GM21723 (cell line): Measurements from ENCODE around the gene HPCAL4.

ENCODE experiments used
- ATAC-seq: cut with Tn5 transposase; IDR thresholded peaks from one replicate; pipeline ENCODE4 v1.9.1; 2021; ENCODE audit warnings: mild to moderate bottlenecking, moderate library complexity; ENCODE audit not compliant: unreplicated experiment

HPCAL4 gene

DNA sequence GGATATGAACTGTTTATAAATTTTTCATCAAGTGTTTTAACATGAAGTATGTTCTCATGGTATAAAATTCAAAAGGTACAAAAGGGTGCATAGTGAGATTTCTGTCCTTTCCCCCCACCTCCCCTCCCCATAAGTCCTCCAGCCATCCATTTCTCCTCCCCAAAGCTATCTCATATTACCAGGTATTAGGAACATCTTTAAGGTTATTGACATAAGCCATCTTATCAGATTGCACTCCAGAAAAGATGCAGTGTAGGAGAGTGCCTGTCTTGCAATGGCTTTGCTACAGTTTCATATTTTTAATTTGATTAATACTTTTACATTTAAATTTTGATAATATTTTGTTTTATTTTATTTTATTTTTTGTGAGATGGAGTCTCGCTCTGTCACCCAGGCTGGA lies 13.5 kb upstream of the HPCAL4 start:
- ATAC-seq, result no peak

DNA sequence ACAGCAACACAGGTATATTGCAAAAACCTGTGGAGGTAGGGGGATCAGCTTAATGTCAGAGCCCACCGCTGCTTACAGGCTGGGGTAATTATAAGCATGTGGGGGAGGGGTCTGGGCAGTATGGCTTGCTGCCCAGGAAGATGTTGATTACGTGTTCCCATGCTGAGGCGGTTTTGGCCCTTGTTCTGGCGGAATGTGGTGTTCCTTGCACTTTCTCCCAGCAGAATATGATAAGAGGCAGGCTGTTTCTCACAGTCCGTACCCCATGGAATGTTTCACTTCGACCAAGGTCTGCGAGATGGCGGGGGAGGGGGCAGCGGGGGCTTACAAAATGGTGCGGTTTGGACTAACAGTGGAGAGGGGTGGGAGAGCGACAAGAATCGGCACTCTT lies 9.8 kb upstream of the HPCAL4 start:
- no peak for ATAC-seq

DNA sequence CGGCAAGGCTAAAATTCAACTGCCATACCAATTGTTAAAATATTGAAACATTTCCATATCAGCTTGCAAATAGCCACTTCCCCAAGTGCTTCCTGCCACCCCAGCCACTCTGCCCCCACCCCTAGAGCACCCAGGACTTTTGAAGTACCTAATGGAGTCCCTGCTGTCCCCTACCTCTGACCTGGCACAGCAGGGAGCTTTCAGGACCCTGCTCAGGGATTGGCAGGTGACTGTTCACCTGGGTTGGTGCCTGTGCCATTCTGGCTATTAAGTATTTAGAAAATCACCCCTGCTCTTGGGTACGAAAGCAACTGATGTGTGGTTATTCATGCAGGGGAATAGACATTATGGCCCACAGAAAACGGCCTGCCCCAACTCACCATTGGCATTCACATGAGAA lies 9.1 kb upstream of the HPCAL4 start:
- ATAC-seq, result no peak

DNA sequence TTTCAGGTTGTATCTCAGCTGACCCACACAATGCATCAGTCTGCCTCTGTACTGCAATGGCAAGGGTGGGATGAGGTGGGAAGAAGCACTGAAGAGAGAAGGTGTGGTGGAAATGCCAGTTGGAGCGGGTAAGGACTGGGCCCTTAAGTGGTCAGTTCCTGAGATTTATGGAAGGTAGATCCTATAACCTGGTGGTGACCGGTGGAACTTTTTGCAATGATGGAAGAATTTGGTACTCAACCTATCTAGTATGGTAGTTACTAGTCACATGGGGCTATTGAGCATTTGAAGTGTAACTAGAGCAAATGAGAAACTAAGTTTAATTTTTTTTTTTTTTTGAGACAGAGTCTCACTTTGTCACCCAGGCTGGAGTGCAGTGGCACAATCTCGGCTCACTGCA lies 8.2 kb upstream of the HPCAL4 start:
- no peak for ATAC-seq

DNA sequence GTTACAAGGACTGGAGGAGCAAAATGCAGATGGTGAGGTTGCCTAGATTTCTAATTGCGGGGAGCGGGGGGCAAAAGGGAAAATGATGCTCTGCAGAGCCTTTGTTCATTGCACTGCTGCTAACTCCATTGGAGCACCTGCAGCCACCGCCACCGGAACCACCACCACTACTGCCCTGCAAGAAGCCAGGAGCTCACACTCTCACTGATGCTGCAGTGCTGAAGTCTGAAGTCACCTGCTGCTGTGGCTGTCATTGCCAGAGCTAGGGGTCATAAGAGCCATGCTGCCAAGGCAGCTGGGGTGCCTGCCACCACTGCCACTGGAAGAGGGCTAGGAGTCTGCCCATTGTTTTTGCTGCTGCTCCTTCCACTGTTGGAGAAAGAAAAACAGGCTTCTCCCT lies 7.3 kb upstream of the HPCAL4 start:
- no peak for ATAC-seq

DNA sequence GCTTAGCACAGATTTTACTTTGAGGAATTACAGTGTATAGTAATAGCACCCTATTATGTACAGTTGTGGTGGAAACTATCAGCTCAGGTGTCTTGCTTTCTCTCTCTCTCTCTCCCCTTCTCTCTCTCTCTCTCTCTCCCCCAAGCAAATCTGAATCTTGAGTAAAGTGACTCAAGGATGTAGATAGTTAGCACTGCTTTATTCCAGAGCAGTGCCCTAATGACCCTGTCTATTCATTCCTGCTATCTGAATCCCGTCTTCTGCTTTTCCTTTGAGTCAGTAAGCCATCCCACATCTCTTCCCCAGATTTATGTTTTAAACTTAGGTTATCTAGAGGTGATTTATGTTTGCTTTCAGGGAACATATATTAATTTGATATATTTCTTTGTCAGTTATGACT lies 5.2 kb upstream of the HPCAL4 start:
- ATAC-seq, result no peak

DNA sequence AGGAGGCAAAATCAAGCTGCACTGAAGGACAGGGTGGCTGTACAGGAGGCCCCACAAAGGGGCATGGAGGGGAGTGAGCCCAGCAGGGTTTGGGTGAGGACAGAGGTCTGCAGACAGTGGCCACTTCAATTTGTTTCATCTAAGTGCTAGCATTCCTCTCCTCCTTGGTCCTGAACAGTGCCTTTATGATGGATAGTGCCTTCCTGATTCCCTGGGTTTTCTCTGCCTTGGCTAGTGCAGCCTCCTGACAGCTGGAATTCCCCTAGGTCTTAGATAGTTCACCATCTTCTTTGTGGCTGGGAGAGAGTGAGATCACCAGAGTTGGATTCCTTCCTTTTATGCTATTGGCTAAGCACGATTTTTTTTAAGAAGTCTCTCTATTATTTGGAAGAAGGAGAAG lies 3.8 kb upstream of the HPCAL4 start:
- ATAC-seq, result no peak

DNA sequence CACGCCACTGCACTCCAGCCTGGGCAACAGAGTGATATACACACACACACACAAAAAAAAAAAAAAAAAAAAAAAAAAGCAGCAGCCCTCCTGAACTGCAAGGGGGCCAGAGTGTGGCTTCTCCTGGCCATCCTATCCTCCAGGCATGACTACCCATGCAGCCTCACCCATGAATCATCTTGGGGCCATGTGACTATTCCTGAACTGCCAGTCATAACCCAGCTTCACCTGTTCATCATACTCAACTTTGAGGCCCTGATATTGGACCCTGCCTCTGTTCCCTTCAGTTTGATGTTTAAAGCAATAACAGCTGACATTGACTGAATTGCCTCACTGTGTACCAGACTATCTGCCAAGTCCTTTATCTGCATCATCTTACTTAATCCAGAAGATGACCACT lies 2.8 kb upstream of the HPCAL4 start:
- ATAC-seq, result no peak

DNA sequence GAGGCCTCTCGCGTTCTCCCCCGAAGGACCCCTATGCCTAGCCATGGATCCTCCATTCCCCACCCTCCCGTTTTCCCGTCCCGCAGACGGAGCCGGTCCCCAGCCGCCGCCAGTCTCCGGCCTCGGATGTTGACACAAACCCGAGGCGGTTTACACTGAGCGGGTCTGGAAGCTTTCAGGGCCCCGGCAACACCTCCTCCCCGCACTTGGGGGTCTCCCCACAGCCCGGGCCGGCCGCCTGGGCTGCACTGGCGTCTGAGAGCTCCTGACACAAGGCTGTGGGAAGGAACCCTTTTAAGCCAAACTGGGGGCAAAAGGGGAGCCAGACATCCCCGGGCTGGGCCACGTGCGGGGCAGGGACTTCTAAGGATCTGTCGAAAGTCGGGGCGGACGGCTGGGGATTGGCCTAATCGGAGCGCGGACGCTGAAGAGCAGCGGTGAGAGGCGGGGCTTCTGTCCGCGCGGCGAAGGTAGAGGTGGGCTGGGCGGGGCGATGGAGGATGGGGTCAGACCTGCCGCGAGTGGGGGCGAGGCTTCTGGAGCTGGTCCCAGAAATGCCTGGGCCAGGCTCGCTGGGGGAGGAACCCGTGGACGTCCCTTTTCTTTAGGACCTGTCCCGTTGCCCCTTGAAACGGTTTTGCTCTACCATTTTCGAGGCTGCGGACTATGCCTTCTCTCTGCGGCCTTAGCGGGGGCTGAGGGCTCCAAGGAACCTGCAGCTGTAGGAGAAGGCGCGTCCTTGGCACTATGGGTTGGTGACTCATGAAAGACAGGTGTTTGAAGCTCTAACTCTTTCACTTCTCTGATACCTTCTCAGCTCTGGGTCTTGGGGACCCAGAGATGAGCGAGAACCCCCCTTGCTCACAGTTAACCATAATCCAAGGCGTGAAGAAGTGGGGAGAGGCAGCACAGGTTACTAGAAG lies 1.2 kb upstream of the HPCAL4 start:
- ATAC-seq, result no peak

DNA sequence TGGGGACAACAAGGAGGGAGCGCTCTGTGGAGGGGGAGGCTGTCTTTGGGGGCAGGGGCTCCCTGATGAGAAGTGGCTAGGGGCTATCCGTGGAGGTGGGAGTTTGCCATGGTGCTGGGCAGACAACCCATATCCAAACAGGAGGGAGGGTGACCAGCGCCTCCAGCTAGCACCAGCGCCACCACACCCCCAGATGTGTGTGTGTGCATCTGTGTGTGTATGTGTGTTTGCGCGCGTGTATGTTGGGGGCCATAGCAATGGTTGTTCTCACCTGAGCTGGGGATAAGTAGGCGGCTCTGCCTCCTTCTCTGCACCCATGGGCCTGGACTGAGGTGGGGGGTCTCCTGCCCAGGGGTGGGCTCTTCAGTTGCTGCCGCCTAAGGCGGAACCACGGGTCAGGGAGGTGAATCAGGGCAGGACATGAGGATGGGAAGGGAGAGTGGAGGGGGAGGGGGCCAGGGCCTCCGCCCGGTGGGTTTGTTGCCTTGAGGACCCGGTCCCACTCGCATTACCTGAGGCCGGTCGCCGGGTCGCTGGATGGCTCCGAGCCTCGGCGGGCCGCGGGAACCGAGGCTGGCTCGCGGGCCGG lies 345 bp downstream of the HPCAL4 start:
- ATAC-seq, result no peak

DNA sequence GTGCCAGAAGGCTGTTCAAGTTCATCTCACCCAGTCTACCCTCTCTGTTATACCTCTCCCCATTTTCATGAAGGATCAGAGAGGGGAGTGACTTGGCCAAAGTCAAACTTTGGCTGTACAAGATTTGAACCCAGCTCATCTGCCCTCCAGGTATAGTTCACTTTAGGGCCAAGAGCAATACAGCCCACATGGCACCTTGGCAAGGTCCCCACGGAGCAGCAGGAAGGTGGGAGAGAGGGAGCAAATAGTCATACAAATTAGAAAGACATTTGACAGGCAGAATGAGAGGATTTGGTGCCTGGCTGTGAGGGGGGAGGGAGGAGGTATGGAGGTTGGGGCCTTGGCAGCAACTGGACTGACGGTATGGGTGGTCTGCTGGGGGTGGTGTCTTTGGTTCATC lies 1.0 kb downstream of the HPCAL4 start:
- ATAC-seq, result no peak

DNA sequence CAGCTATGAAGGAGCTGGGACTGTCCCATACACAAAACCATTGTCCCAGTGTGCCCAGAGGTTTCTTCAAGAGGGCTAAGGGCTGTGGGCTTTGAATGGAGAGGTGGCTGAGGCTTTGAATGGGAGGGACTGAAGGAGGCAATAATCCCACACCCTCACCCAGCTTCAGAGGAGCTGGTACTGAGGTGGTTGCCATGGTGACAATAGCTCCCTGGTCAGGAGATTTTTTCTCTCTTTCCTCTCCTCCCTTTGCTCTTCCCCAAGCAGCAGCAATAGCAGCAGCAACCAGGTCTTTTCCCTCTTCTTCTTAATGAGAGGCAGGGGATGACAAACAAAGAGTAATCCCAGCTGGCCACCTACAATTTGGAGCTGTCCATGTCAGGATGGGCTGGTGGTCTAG lies 1.6 kb downstream of the HPCAL4 start:
- no peak for ATAC-seq

DNA sequence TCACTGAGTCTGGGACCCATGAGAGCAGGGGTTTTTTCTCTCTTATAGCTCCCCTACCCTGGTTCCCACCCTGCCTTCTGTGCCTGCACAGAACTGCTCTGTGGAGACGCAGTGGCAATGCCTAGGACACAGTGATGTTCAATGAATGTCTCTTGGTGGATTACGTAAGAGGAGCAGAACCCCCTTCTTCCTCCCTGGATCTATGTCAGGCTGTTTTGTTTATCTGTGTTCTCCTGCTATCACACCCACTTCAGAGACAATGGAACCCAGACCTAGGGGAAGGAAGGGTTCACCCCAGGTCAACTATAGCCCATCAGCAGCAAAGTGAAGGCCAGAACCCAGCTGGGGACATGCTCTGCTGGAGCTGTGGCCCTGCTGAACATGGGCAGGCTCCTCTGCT lies 2.0 kb downstream of the HPCAL4 start:
- ATAC-seq, result no peak

DNA sequence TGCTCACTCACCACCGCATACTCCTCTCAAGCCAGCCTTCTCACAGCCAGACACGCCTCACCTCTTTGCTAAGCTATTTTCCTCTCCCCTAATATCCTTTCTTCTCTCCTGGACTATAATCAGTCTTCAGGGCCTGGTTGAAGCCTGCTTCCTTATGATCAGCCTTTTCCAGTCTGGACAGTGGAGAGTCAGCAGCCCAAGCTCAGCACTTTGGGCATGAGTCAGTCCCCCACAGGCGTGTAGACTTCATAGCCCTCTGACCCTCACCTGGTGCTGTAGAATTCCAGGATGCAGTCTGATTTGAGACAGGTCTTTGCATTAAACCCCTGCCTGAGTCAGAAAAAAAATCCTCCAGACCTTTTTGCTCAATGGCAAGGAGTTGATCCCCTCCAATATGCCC lies 2.5 kb downstream of the HPCAL4 start:
- ATAC-seq, result no peak

DNA sequence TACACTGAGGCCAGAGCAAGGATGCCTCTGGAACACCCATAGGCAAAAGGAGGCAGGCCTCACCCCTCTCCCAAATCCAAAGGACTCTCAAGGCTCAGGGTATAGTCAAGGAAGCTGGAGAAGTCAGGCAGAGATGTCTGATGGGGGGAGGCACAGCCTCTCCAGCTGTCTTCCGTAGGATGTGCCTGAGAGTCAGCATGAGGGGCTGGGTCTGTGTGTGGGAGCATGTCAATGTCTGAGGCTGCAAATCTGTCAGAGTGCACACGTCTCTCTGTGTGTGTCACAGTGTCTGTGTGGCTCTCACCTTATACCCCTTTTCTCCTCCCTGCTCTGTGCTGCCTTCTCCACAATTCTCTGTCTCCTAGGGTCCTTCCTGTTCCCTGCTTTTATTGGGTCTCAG lies 4.0 kb downstream of the HPCAL4 start:
- ATAC-seq, result no peak

DNA sequence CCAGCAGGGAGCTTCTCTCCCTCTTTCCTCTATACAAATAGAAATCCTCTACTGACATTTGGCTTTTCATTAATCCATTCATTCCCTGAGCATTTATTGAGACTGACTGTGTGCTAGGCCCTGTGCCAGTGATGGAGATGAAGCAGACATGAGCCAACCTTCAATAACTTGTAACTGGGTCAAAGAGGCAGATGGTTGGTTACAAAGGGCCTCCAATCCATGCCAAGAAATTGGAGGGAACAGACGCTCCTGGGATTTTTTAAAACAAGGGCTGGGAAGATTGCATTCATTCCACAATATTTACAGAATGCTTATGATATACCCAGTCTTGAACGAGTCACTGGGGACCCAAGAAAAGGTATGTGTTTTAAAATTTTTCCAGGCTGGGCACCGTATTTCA lies 6.2 kb downstream of the HPCAL4 start:
- ATAC-seq, result no peak

DNA sequence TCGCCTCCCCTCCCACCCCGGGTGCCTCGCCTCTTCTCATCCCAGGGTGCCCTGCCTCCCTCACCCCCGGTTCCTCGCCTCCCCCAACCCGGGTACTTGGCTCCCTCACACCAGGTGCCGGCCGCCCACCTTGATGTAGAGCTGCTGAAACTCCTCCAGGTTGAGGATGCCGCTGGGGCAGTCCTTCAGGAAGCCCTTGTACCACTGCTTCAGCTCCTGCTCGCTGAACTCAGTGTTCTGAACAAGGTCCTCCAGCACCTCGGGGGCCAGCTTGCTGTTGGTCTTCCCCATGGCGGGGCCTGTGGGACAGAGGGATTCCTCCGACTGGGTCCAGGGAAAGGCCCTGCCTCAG lies 6.9 kb downstream of the HPCAL4 start:
- ATAC-seq, result no peak

DNA sequence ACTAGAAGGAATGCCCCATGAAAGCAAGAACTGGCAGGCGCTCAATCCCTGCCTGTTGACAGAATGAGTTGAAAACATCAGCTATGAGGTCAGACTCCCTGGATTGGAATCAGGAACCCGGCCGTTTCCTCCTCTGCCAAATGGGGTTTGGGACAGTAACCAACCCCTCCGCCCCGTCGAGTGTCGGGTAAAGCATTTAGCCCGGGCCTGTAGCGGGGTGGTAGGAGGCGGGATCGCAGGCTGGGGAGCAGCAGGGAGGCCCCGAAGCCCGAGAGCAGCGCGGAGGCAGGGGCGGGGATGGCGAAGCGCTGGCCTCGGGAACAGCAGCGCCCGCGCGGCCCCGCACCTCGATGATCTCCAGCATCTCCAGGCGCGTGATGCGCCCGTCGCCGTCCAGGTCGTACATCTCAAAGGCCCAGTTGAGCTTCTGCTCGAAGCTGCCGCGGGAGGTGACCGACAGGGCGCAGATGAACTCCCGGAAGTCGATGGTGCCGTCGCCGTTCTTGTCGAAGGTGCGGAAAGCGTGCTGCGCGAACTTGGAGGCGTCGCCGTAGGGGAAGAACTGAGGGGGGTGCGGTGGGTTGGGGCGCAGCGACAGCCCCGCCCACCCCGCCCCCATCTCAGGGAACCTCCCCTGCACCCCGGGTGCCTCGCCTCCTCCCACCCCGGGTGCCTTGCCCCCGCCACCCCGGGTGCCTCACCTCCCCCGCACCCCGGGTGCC lies 7.5 kb downstream of the HPCAL4 start:
- no peak for ATAC-seq

DNA sequence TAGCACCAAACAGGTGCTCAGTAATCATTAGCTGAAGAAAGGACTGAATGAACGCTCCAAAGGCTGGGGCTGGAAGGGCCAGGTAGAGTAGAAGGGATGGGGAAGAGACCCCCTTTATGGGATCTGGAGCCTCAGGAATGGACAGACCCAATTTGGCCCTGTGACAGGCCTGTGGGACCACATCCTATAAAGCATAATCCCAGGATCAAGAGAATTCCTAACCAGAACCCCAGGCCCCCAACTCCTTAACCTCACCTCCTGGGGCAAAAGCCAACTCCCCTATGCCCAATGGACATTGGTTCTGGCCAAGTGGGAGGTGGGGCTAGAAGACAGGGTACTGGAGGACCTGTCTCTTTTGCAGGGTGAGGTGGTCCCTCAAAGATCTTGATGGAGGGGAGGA lies 9.2 kb downstream of the HPCAL4 start:
- no peak for ATAC-seq

DNA sequence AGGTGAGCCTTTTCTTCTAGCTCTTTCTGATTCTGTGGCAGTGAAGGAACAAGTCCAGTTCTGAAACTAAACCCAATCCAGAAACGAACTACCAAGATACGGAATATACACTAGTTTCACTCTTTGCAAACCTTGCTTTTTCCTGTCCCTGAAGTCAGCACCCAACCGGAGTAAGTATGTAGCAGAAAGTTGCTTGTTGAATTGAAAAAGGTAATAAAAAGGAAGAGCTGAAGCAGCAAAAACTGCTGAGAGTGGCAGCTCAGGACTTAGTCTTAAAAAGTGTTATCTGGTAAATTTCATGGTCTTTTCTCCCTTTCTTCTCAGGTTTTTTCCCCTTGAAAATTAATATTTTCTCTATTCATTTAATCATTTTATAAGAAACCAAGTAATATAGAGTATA lies 9.9 kb downstream of the HPCAL4 start:
- no peak for ATAC-seq

DNA sequence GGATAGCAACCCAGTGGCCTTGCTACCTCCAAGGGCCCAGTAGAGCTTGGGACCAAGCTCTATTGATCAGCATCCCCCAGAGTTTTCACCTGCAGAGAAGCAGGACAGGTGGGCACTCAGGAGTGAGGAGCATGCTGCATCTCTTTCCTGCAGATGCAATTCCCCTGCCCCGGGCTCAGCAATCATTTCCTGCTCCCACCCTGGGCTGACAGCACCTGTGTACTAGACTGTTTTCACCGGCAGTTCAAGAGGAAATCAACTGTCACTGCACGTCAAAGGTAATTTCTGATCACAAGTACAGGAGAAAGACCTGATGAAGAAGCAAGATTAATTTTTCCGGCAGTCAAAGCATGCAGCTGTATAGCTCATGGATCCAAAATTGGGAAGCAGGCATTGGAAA lies 10.5 kb downstream of the HPCAL4 start:
- ATAC-seq, result no peak

DNA sequence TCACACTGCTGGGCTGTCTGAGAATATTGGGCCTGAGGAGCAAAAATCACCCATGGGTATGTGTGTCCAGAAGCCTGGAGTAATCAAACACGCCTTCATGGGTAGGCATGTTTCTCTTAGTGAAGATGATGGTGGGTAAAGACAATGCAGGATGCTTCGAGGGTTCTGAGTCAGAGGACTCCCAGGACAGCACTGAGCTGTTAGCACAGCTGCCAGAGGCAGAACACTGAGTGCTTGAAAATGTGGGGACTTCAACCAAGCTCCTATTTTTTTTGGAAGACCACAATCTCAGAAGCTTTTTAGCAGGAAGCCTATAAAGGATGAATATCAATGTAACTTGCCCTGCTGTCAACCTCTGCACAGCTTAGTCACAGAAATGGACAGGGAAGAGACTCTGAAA lies 11.4 kb downstream of the HPCAL4 start:
- no peak for ATAC-seq
